OCI-LY1 (cell line): ENCODE measurements around the gene PSORS1C1.

ENCODE experiments used
- H2AFZ ChIP-seq: fragments of 200-600 bp; sonication (generic), shearing (Covaris generic); 2 replicates; pipeline ENCODE4 v1.6.0; 2014; ENCODE audit warnings: antibody characterized with exemption, mild to moderate bottlenecking, low read length
- H3F3A ChIP-seq: fragments of 200-600 bp; sonication (generic), shearing (Covaris generic); 2 replicates; pipeline ENCODE4 v1.6.0; 2014; ENCODE audit warnings: mild to moderate bottlenecking, antibody characterized with exemption, low read length, moderate library complexity; ENCODE audit not compliant: insufficient read depth
- H3K27ac ChIP-seq: fragments of 200-600 bp; sonication (generic); 2 replicates; pipeline ENCODE4 v1.5.1; 2014; ENCODE audit warnings: low read length, mixed run types, mild to moderate bottlenecking, low read depth; ENCODE audit not compliant: poor library complexity, severe bottlenecking
- H3K27me3 ChIP-seq: fragments of 200-600 bp; sonication (generic); 2 replicates; pipeline ENCODE4 v1.6.0; 2014; ENCODE audit warnings: antibody characterized with exemption, mild to moderate bottlenecking, low read length, moderate library complexity; ENCODE audit not compliant: insufficient read depth
- H3K36me3 ChIP-seq: fragments of 200-600 bp; sonication (generic); 2 replicates; pipeline ENCODE4 v1.6.1; 2014; ENCODE audit warnings: mild to moderate bottlenecking, antibody characterized with exemption, low read length, moderate library complexity, mixed read lengths; ENCODE audit not compliant: insufficient read depth
- H3K4me1 ChIP-seq: fragments of 200-600 bp; sonication (generic); 2 replicates; pipeline ENCODE4 v1.5.1; 2014; ENCODE audit warnings: mild to moderate bottlenecking, low read length, moderate library complexity; ENCODE audit not compliant: insufficient read depth, severe bottlenecking
- H3K4me2 ChIP-seq: fragments of 200-600 bp; sonication (generic), shearing (Covaris generic); 2 replicates; pipeline ENCODE4 v1.6.1; 2014; ENCODE audit warnings: low read length
- H3K4me3 ChIP-seq: fragments of 200-600 bp; sonication (generic); 2 replicates; pipeline ENCODE4 v1.5.1; 2014; ENCODE audit warnings: low read length, low read depth, mild to moderate bottlenecking, mixed read lengths; ENCODE audit not compliant: poor library complexity, severe bottlenecking
- H3K79me2 ChIP-seq: fragments of 200-600 bp; shearing (Covaris generic); 2 replicates; pipeline ENCODE4 v1.6.1; 2016; ENCODE audit warnings: mixed run types, low read length, mixed read lengths; ENCODE audit not compliant: insufficient read depth
- H3K9ac ChIP-seq: fragments of 200-600 bp; sonication (generic), shearing (Covaris generic); 2 replicates; pipeline ENCODE4 v1.6.1; 2014; ENCODE audit warnings: mild to moderate bottlenecking, low read length, mixed read lengths
- H3K9me2 ChIP-seq: fragments of 200-600 bp; sonication (generic), shearing (Covaris generic); 2 replicates; pipeline ENCODE4 v1.6.1; 2014; ENCODE audit warnings: low read depth, mild to moderate bottlenecking, low read length, mixed read lengths
- H3K9me3 ChIP-seq: fragments of 200-600 bp; shearing (Covaris generic); 2 replicates; pipeline ENCODE4 v1.6.1; 2014; ENCODE audit warnings: low read length, mixed read lengths
- H4K20me1 ChIP-seq: fragments of 200-600 bp; sonication (generic), shearing (Covaris generic); 2 replicates; pipeline ENCODE4 v1.6.0; 2016; ENCODE audit warnings: mild to moderate bottlenecking, low read length; ENCODE audit not compliant: insufficient read depth
- EZH2 ChIP-seq: fragments of 200-600 bp; sonication (generic), shearing (Covaris generic); IDR thresholded peaks from 2 replicates; pipeline ENCODE4 v1.8.0; 2017; ENCODE audit warnings: borderline replicate concordance, mixed run types, mild to moderate bottlenecking, antibody characterized with exemption, low read length, moderate library complexity, mixed read lengths
- TF ChIP-seq, protein P1 (sequence below): fragments of 200-600 bp; sonication (generic), shearing (Covaris generic); IDR thresholded peaks from 2 replicates; pipeline ENCODE4 v1.5.1; 2017; ENCODE audit warnings: mild to moderate bottlenecking, antibody characterized with exemption, low read length, moderate library complexity, mixed read lengths

The PSORS1C1 gene

GRCh38 chr6:31158863-31159855, 44.6 kb downstream of the PSORS1C1 start:
- Histone ChIP-seq H3K9me2 (no peaks in the 10 kb centered on the region), H3K27me3 (no peaks in the 10 kb centered on the region), H2AFZ (no peak overlapping the region), H3K9me3 (no peaks in the 10 kb centered on the region), H4K20me1 (no peaks in the 10 kb centered on the region), H3K79me2 (peaks cover 6% of the 10 kb centered on the region; the same call in 1 of the 2 replicates), H3K4me1 (peaks cover 59% of the 10 kb centered on the region), H3K27ac (peak overlapping the region; percentile 70), H3K4me2 (peak overlapping the region; percentile 83), H3K9ac (peak overlapping the region; percentile 89), H3K36me3 (peaks cover 59% of the 10 kb centered on the region), H3F3A (no peaks in the 10 kb centered on the region), H3K4me3 (peak overlapping the region; percentile 82)
- TF ChIP-seq, protein P1, sequence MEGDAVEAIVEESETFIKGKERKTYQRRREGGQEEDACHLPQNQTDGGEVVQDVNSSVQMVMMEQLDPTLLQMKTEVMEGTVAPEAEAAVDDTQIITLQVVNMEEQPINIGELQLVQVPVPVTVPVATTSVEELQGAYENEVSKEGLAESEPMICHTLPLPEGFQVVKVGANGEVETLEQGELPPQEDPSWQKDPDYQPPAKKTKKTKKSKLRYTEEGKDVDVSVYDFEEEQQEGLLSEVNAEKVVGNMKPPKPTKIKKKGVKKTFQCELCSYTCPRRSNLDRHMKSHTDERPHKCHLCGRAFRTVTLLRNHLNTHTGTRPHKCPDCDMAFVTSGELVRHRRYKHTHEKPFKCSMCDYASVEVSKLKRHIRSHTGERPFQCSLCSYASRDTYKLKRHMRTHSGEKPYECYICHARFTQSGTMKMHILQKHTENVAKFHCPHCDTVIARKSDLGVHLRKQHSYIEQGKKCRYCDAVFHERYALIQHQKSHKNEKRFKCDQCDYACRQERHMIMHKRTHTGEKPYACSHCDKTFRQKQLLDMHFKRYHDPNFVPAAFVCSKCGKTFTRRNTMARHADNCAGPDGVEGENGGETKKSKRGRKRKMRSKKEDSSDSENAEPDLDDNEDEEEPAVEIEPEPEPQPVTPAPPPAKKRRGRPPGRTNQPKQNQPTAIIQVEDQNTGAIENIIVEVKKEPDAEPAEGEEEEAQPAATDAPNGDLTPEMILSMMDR, result peak; percentile 41
- TF ChIP-seq EZH2, result no peak

DNA sequence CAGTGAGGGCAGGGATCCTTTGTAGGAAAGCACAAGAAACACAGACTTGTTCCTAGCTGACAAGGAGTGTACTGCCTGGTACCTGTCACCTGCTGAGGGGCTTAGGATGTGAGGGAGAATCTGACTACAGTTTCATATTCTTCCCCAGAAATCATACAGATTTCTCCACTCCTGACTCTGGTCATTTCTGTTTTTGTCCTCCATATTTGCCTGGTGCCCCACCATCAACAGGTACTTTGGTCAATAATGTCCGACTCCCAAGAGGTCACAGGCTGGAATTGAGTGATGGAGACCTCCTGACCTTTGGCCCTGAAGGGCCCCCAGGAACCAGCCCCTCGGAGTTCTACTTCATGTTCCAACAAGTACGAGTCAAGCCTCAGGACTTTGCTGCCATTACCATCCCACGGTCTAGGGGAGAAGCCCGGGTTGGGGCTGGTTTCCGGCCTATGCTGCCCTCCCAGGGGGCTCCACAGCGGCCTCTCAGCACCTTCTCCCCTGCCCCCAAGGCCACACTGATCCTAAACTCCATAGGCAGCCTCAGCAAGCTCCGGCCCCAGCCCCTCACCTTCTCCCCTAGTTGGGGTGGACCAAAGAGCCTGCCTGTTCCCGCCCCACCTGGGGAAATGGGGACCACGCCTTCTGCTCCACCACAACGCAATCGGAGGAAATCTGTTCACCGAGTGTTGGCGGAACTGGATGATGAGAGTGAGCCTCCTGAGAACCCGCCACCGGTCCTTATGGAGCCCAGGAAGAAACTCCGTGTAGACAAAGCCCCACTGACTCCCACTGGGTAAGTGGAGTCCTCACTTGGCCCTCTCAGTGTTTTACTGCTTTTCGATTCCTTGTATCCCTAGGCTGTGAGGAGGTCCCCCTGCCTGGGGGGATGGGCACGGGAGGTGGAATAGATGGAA, 46.9 kb downstream of the PSORS1C1 start:
- Histone ChIP-seq H3K9me3 (no peaks in the 10 kb centered on the region), H3K36me3 (peaks cover 41% of the 10 kb centered on the region), H3K9ac (no peak overlapping the region), H3K4me3 (no peak overlapping the region), H4K20me1 (no peaks in the 10 kb centered on the region), H3K27ac (no peak overlapping the region), H3K79me2 (peaks cover 6% of the 10 kb centered on the region; the same call in 1 of the 2 replicates), H3K9me2 (no peaks in the 10 kb centered on the region), H2AFZ (no peak overlapping the region), H3K4me1 (peaks cover 76% of the 10 kb centered on the region), H3F3A (no peaks in the 10 kb centered on the region), H3K4me2 (no peak overlapping the region; the same call in 1 of the 2 replicates), H3K27me3 (no peaks in the 10 kb centered on the region)
- TF ChIP-seq, protein P1, result no peak
- no peak for TF ChIP-seq EZH2

GRCh38 chr6:31162463-31163165, 48.0 kb downstream of the PSORS1C1 start:
- Histone ChIP-seq H3K4me2 (no peak overlapping the region; the same call in 1 of the 2 replicates), H3K4me1 (peaks cover 66% of the 10 kb centered on the region), H3K79me2 (peaks cover 6% of the 10 kb centered on the region; the same call in 1 of the 2 replicates), H3K9me2 (no peaks in the 10 kb centered on the region), H4K20me1 (no peaks in the 10 kb centered on the region), H3K9me3 (no peaks in the 10 kb centered on the region), H3F3A (no peaks in the 10 kb centered on the region), H3K9ac (no peak overlapping the region), H3K27ac (no peak overlapping the region), H3K36me3 (peaks cover 36% of the 10 kb centered on the region), H3K4me3 (no peak overlapping the region), H3K27me3 (no peaks in the 10 kb centered on the region), H2AFZ (no peak overlapping the region)
- no peak for TF ChIP-seq EZH2
- TF ChIP-seq, protein P1, result peak; percentile 22; the same call in 1 of the 2 replicates
